IMR-90 (cell line): ENCODE data around the gene DBH. TPM values are rescaled to one million over a fixed set of nuclear protein-coding genes. Genes with fewer than 3 reads are reported as not detected.

ENCODE experiments used
- ATAC-seq: fragments of 200-7000 bp; cut with Tn5 transposase; 2 replicates; pipeline ENCODE4 v1.9.1; 2020; ENCODE audit warnings: low read depth, mild to moderate bottlenecking, moderate library complexity
- BruUV-seq: library from RNA; stranded (reverse); fragments of 400-500 nt; replicated peaks from 2 replicates; lab custom pipeline; 2021; lab: Mats Ljungman, UMichigan
- CTCF ChIA-PET: fragments of 300-600 bp; formaldehyde crosslinking; extraction: SDS; loops from one replicate; lab custom pipeline; 2021; ENCODE audit warnings: antibody characterized with exemption; lab: Yijun Ruan, JAX
- POLR2A ChIA-PET: fragments of 300-600 bp; sonication (Branson Sonifier 250); formaldehyde crosslinking; loops from one replicate; lab custom pipeline; 2022; ENCODE audit warnings: antibody characterized with exemption; ENCODE audit not compliant: unreplicated experiment; lab: Charles Lee
- DNase-seq: peaks from one replicate; pipeline ENCODE4 v3.0.0; 2013
- H2AFZ ChIP-seq: replicated peaks from 2 replicates; pipeline ENCODE3; 2013; ENCODE audit warnings: low read length, mild to moderate bottlenecking; ENCODE audit not compliant: poor library complexity
- H2AK5ac ChIP-seq: 2 replicates; pipeline ENCODE4 v1.6.1; 2013; ENCODE audit warnings: low read depth, low read length, inconsistent platforms
- H2AK9ac ChIP-seq: replicated peaks from 2 replicates; pipeline ENCODE3; 2013; ENCODE audit warnings: mild to moderate bottlenecking, low read depth, low read length, moderate library complexity; ENCODE audit not compliant: poor library complexity
- H2BK120ac ChIP-seq: 2 replicates; pipeline ENCODE4 v1.6.1; 2013; ENCODE audit warnings: low read depth, low read length, inconsistent platforms
- H2BK15ac ChIP-seq: 3 replicates; pipeline ENCODE4 v1.6.1; 2013; ENCODE audit warnings: low read depth, low read length, inconsistent platforms
- H2BK20ac ChIP-seq: 2 replicates; pipeline ENCODE4 v1.6.1; 2013; ENCODE audit warnings: low read depth, mild to moderate bottlenecking, inconsistent platforms, low read length, moderate library complexity
- H2BK5ac ChIP-seq: 2 replicates; pipeline ENCODE4 v1.6.1; 2013; ENCODE audit warnings: mild to moderate bottlenecking, low read depth, low read length, inconsistent platforms; ENCODE audit not compliant: poor library complexity, severe bottlenecking
- H3K14ac ChIP-seq: replicated peaks from 2 replicates; pipeline ENCODE4 v1.6.1; 2013; ENCODE audit warnings: low read depth, low read length, inconsistent platforms
- H3K18ac ChIP-seq: 2 replicates; pipeline ENCODE4 v1.6.1; 2013; ENCODE audit warnings: low read depth, low read length, control low read depth
- H3K23ac ChIP-seq: 2 replicates; pipeline ENCODE4 v1.6.1; 2013; ENCODE audit warnings: low read depth, low read length, inconsistent platforms
- H3K27ac ChIP-seq: 2 replicates; pipeline ENCODE4 v1.5.1; 2013; ENCODE audit warnings: mild to moderate bottlenecking, control low read depth, low read length; ENCODE audit not compliant: insufficient read depth
- H3K27me3 ChIP-seq: 2 replicates; pipeline ENCODE4 v1.6.1; 2013; ENCODE audit warnings: low read length; ENCODE audit not compliant: control insufficient read depth, insufficient read depth
- H3K36me3 ChIP-seq: 2 replicates; pipeline ENCODE4 v1.6.1; 2013; ENCODE audit warnings: low read length, mixed read lengths; ENCODE audit not compliant: control insufficient read depth, insufficient read depth
- H3K4ac ChIP-seq: 2 replicates; pipeline ENCODE4 v1.6.1; 2013; ENCODE audit warnings: low read depth, low read length, inconsistent platforms
- H3K4me1 ChIP-seq: 2 replicates; pipeline ENCODE4 v1.6.1; 2013; ENCODE audit warnings: low read length, mixed read lengths; ENCODE audit not compliant: control insufficient read depth, insufficient read depth
- H3K4me2 ChIP-seq: 2 replicates; pipeline ENCODE4 v1.6.1; 2013; ENCODE audit warnings: low read depth, mild to moderate bottlenecking, control low read depth, low read length, moderate library complexity
- H3K4me3 ChIP-seq: 2 replicates; pipeline ENCODE4 v1.5.1; 2013; ENCODE audit warnings: low read depth, mild to moderate bottlenecking, control low read depth, low read length, moderate library complexity; ENCODE audit not compliant: insufficient read depth
- H3K56ac ChIP-seq: 2 replicates; pipeline ENCODE4 v1.6.1; 2013; ENCODE audit warnings: low read length, inconsistent platforms; ENCODE audit not compliant: insufficient read depth; ENCODE audit errors: extremely low read depth
- H3K79me1 ChIP-seq, 2 experiments: 2 replicates each; pipeline ENCODE4 v1.6.1; 2013; ENCODE audit warnings: low read length in 2 of 2, inconsistent platforms in 1 of 2, low read depth in 1 of 2
- H3K9ac ChIP-seq: 2 replicates; pipeline ENCODE4 v1.6.1; 2013; ENCODE audit warnings: low read depth, low read length, control low read depth
- H3K9me1 ChIP-seq: 2 replicates; pipeline ENCODE4 v1.6.1; 2013; ENCODE audit warnings: low read length, inconsistent platforms; ENCODE audit not compliant: insufficient read depth
- H3K9me3 ChIP-seq: 2 replicates; pipeline ENCODE4 v1.6.1; 2013; ENCODE audit warnings: low read length; ENCODE audit not compliant: control insufficient read depth, insufficient read depth
- H4K20me1 ChIP-seq: 2 replicates; pipeline ENCODE4 v1.6.1; 2013; ENCODE audit warnings: low read length, inconsistent platforms; ENCODE audit not compliant: insufficient read depth
- H4K5ac ChIP-seq: 2 replicates; pipeline ENCODE4 v1.6.1; 2013; ENCODE audit warnings: mild to moderate bottlenecking, low read depth, low read length, control low read depth
- H4K8ac ChIP-seq, 2 experiments: 2 replicates each; pipeline ENCODE4 v1.6.1; 2013; ENCODE audit warnings: low read depth in 2 of 2, low read length in 2 of 2, control low read depth in 1 of 2, inconsistent platforms in 1 of 2
- H4K91ac ChIP-seq: 2 replicates; pipeline ENCODE4 v1.6.1; 2013; ENCODE audit warnings: low read depth, low read length, inconsistent platforms; ENCODE audit not compliant: insufficient read depth
- MXI1 ChIP-seq: IDR thresholded peaks from 2 replicates; pipeline ENCODE4 v1.6.1; 2012; ENCODE audit warnings: low read depth, mild to moderate bottlenecking, low read length, moderate library complexity, borderline replicate concordance
- WGBS, 2 experiments: methylation state at CpG; one replicate each; pipeline versions ENCODE4 v1.1.5 to v1.1.7; 2013; ENCODE audit warnings: missing lambda C conversion rate in 2 of 2; ENCODE audit not compliant: insufficient read length in 1 of 2; ENCODE audit errors: extremely low coverage in 2 of 2; 5-methylcytosine and 5-hydroxymethylcytosine counted together
- dilution Hi-C: fragments of 300-500 bp; cut with HindIII; formaldehyde crosslinking; loops from one replicate; pipeline ENCODE4 v1.14.3; 2018; ENCODE audit warnings: low sequenced_read_pairs; ENCODE audit not compliant: unreplicated experiment
- in situ Hi-C: fragments of 300-500 bp; cut with MboI; formaldehyde crosslinking; loops from 3 replicates; pipeline ENCODE4 v1.14.3; 2019; ENCODE audit warnings: low sequenced_read_pairs, inconsistent platforms, mixed read lengths
- intact Hi-C: fragments of 100-400 bp; cut with micrococcal nuclease; formaldehyde crosslinking; loops from 2 replicates; pipeline ENCODE4 v1.10.0; 2022
- polyA plus RNA-seq, 3 experiments: library from polyadenylated mRNA; depleted of rRNA; stranded (reverse); fragments of >200 nt; gene quantifications; 2 replicates each; pipeline ENCODE4 v1.2.3, GENCODE V29; 2012; ENCODE audit warnings: low replicate concordance in 1 of 3
- total RNA-seq: library from RNA; depleted of rRNA; stranded (reverse); fragments of >200 nt; gene quantifications from 2 replicates; pipeline ENCODE4 v1.2.3, GENCODE V29; 2012

DBH gene
- total and polyA plus RNA-seq, 2 of the 4 experiments (the other 2 are of a cell fraction), result not detected

- Histone ChIP-seq H3K4me2 (no peak overlapping the region), H3K18ac (no peak overlapping the region), H3K9me3 (no peaks in the 10 kb centered on the region), H4K20me1 (no peaks in the 10 kb centered on the region), H3K27ac (no peak overlapping the region), H2BK15ac (no peak overlapping the region), H2AK9ac (no peak overlapping the region), H4K91ac (no peak overlapping the region), H3K56ac (no peak overlapping the region), H3K4me1 (no peaks in the 10 kb centered on the region), H2BK20ac (no peak overlapping the region), H2AFZ (no peak overlapping the region), H3K27me3 (peaks cover 46% of the 10 kb centered on the region), H3K14ac (no peak overlapping the region), H3K36me3 (no peaks in the 10 kb centered on the region), H3K23ac (no peak overlapping the region), H4K8ac (no peak overlapping the region), H3K9ac (no peak overlapping the region), H3K4ac (no peak overlapping the region), H3K4me3 (no peak overlapping the region), H3K9me1 (no peaks in the 10 kb centered on the region), H3K79me1 (no peaks in the 10 kb centered on the region), H2BK5ac (no peak overlapping the region), H2AK5ac (no peak overlapping the region), H2BK120ac (no peak overlapping the region), H4K5ac (no peak overlapping the region)
- dilution Hi-C loops, result no loop called here
- ChIA-PET CTCF (interaction anchor here (1.1 kb wide), 1 partner anchor 12 kb away, joined by 5 read pairs; no protein-coding TSS in a partner anchor), POLR2A (no interaction called here)
- DNase-seq, result no peak
- in situ Hi-C loops, result no loop called here
- no TSS peak for BruUV-seq
- TF ChIP-seq MXI1, result no peak
- ATAC-seq, result no peak
- 75% methylated on average over 4 of the region's 7 CpGs; no CpG with 5 or more reads in 1 of the 2 experiments for WGBS, 2 experiments
- intact Hi-C loops, result no loop called here
These were observed 11.0 kb downstream of the DBH start for GRCh38 chr9:133647148-133647547.
